Neural progenitor cell (in vitro differentiated cells): ENCODE data around the gene SIX1.

ENCODE experiments used
- CTCF ChIP-seq: fragments of 200-600 bp; sonication (generic); IDR thresholded peaks from 2 replicates; pipeline ENCODE4 v1.5.1; 2017; ENCODE audit warnings: antibody characterized with exemption, mild to moderate bottlenecking
- EZH2 ChIP-seq: fragments of 200-600 bp; sonication (generic); IDR thresholded peaks from 2 replicates; pipeline ENCODE4 v1.6.1; 2017; ENCODE audit warnings: antibody characterized with exemption, mild to moderate bottlenecking, moderate library complexity

GRCh38 chr14:60648249-60648933, 886 bp downstream of the SIX1 start:
- TF ChIP-seq EZH2 = peak; percentile 92
- no peak for TF ChIP-seq CTCF
